GM06990 (cell line): ENCODE data around the gene MAST1.

Source experiments
- DNase-seq: peaks from one replicate; pipeline ENCODE4 v3.0.0-alpha.2; 2011; ENCODE audit not compliant: insufficient read length; ENCODE audit errors: extremely low read depth
- H3K27me3 ChIP-seq: replicated peaks from 2 replicates; pipeline ENCODE4 v1.6.0; 2011; ENCODE audit warnings: low read length; ENCODE audit not compliant: control insufficient read depth, insufficient read depth
- H3K36me3 ChIP-seq: 2 replicates; pipeline ENCODE4 v1.5.1; 2011; ENCODE audit warnings: low read length; ENCODE audit not compliant: control insufficient read depth, insufficient read depth
- H3K4me3 ChIP-seq: replicated peaks from 2 replicates; pipeline ENCODE4 v1.5.1; 2011; ENCODE audit warnings: low read depth, mild to moderate bottlenecking, control low read depth, low read length
- TF ChIP-seq, protein P1 (sequence below): IDR thresholded peaks from 2 replicates; pipeline ENCODE4 v1.5.1; 2011; ENCODE audit warnings: low read length, control low read depth, mild to moderate bottlenecking, inconsistent platforms; ENCODE audit not compliant: insufficient read depth, poor library complexity, severe bottlenecking

MAST1 gene

DNA sequence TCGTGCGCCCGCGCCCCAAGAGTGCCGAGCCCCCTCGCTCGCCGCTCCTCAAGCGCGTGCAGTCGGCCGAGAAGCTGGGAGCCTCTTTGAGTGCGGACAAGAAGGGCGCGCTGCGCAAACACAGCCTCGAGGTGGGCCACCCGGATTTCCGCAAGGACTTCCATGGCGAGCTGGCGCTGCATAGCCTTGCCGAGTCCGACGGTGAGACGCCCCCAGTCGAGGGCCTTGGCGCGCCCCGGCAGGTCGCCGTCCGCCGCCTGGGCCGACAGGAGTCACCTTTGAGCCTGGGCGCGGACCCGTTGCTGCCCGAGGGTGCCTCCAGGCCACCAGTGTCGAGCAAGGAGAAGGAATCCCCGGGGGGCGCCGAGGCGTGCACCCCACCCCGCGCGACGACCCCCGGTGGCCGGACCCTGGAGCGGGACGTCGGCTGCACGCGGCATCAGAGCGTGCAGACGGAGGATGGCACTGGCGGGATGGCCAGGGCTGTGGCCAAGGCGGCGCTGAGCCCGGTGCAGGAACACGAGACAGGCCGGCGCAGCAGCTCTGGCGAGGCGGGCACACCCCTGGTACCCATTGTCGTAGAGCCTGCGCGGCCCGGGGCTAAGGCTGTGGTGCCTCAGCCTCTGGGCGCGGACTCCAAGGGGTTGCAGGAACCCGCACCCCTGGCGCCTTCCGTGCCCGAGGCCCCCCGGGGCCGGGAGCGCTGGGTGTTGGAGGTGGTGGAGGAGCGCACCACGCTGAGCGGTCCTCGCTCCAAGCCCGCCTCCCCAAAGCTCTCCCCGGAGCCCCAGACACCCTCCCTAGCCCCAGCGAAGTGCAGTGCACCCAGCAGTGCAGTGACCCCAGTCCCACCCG, 35.8 kb downstream of the MAST1 start:
- Histone ChIP-seq H3K4me3 (no peak overlapping the region), H3K36me3 (peaks cover 5% of the 10 kb centered on the region), H3K27me3 (no peaks in the 10 kb centered on the region)
- DNase-seq = no peak
- TF ChIP-seq, protein P1, sequence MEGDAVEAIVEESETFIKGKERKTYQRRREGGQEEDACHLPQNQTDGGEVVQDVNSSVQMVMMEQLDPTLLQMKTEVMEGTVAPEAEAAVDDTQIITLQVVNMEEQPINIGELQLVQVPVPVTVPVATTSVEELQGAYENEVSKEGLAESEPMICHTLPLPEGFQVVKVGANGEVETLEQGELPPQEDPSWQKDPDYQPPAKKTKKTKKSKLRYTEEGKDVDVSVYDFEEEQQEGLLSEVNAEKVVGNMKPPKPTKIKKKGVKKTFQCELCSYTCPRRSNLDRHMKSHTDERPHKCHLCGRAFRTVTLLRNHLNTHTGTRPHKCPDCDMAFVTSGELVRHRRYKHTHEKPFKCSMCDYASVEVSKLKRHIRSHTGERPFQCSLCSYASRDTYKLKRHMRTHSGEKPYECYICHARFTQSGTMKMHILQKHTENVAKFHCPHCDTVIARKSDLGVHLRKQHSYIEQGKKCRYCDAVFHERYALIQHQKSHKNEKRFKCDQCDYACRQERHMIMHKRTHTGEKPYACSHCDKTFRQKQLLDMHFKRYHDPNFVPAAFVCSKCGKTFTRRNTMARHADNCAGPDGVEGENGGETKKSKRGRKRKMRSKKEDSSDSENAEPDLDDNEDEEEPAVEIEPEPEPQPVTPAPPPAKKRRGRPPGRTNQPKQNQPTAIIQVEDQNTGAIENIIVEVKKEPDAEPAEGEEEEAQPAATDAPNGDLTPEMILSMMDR = no peak

- Histone ChIP-seq H3K36me3 (peaks cover 5% of the 10 kb centered on the region), H3K27me3 (no peaks in the 10 kb centered on the region), H3K4me3 (no peak overlapping the region)
- no peak for DNase-seq
- TF ChIP-seq, protein P1 = no peak
These were observed 36.8 kb downstream of the MAST1 start for GRCh38 chr19:12875086-12875485.

DNA sequence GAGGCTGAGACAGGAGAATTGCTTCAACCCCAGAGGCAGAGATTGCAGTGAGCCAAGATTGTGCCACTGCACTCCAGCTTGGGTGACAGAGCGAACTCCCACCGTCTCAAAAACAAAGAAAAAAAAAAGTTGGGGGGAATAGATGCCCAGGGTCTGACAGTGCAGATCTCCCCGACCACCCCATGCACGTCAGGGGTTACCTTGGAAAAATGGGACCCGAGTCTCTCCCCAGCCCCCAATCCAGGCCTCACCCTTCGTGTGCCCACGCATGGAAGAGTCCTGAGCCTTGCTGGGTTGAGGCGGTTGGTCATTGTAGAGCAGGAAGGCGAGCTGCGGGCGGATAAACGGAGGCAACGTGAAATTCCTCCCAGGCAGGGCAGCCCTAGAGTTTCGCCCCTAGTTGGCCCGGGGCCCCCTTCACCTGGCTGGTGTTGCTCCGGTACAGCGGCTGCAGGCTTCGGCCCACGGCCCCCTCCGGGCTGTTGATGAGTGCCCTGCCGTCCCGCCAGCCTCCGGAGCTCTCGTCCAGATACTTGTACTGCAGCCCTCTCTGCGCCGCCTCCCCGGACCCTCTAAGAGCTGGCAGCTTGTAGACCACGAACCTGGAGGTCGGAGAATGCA, 42.3 kb downstream of the MAST1 start:
- Histone ChIP-seq H3K4me3 (peak overlapping the region; percentile 74), H3K36me3 (peaks cover 5% of the 10 kb centered on the region), H3K27me3 (no peaks in the 10 kb centered on the region)
- DNase-seq = no peak
- TF ChIP-seq, protein P1 = no peak

DNA sequence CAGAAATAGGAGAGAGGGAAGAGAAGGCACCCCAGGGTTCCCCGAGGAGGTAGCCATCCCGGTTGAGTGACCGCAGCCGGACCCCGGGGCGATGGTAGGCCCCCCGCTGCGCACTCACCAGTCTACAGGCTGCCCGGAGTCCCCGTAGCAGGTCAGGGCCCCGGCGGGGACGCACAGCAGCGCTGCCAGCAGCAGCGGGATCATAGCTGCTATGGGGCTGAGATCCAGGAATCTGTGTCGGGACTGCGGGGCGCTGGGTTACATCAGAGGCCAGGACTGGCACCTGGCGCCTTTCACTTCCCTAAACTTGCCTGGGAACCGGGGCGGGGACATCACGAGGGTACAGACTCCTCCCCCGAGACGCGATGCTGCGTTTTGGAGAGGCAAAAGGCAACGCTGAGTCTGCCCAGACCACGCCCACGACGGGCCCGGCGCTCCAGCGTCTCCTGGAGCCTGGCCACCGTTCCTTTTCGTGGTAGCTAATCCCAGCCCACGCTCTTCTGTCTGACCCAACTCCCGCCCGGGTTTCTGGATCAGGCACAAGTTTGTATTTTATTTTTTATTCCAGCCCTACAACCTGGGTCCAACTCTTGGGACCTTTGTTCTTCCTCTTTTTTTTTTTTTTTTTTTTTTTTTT, 43.0 kb downstream of the MAST1 start, which contains the start of gene DNASE2:
DNASE2 (minus strand) TSS at position 278 of the 637 bp plus-strand sequence; CDS start at position 204, 74 bp downstream.
- H3K36me3 ChIP-seq = peaks cover 5% of the 10 kb centered on the region
- peak within 1 kb of the TSS; percentile 74 for H3K4me3 ChIP-seq
- DNase-seq = peak; percentile 94
- TF ChIP-seq, protein P1 = no peak
- no peaks in the 10 kb centered on the region for H3K27me3 ChIP-seq

DNA sequence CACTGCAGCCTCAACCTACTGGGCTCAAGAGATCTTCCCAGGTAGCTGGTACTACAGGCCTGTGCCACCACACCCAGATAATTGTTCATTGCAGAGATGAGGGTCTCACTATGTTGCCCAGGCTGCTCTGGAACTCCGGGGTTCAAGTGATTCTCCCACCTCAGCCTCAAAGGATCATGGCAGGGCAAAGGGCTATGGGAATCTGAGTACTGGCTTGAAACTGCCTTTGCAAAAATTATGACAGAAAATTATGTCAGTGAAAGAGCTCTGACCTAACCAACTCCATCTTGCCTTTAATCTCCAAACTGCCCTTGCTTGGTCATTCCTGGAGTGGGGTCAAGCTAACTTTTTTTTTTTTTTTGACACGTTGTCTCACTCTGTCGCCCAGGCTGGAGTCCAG, 44.3 kb downstream of the MAST1 start:
- TF ChIP-seq, protein P1 = no peak
- H3K36me3 ChIP-seq = peaks cover 5% of the 10 kb centered on the region
- no peaks in the 10 kb centered on the region for H3K27me3 ChIP-seq
- no peak overlapping the region for H3K4me3 ChIP-seq
- no peak for DNase-seq
